LoVo (cell line): ENCODE results near the gene MYO15A.
A peak's percentile ranks its signal among the peaks of the same experiment; 100 is the strongest.

Source experiments
- DNase-seq: peaks from one replicate; pipeline ENCODE4 v3.0.0-alpha.2; 2016; ENCODE audit warnings: low spot score

Gene MYO15A

GRCh38 chr17:18124345-18125126, 16.0 kb downstream of the MYO15A start:
- no peak for DNase-seq

- DNase-seq = no peak
Observed at GRCh38 chr17:18129041-18129502, 20.5 kb downstream of the MYO15A start.

- no peak for DNase-seq
Observed at GRCh38 chr17:18132711-18133110, 24.2 kb downstream of the MYO15A start.

DNA sequence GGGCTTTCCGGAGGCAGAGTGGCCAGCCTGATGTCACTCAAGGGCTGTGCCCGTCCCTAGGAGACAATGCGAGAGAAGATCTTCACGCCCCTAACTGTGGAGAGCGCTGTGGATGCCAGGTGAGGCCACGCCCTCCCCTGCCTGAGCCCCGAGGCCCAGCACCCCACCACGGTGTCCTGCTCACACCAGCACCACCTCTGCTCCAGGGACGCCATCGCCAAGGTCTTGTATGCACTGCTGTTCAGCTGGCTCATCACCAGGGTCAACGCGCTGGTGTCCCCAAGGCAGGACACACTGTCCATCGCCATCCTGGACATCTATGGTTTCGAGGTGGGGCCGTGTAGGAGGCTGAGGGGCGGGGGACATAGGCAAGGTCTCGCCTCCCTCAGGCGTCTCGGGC, 27.8 kb downstream of the MYO15A start:
- DNase-seq = no peak

DNA sequence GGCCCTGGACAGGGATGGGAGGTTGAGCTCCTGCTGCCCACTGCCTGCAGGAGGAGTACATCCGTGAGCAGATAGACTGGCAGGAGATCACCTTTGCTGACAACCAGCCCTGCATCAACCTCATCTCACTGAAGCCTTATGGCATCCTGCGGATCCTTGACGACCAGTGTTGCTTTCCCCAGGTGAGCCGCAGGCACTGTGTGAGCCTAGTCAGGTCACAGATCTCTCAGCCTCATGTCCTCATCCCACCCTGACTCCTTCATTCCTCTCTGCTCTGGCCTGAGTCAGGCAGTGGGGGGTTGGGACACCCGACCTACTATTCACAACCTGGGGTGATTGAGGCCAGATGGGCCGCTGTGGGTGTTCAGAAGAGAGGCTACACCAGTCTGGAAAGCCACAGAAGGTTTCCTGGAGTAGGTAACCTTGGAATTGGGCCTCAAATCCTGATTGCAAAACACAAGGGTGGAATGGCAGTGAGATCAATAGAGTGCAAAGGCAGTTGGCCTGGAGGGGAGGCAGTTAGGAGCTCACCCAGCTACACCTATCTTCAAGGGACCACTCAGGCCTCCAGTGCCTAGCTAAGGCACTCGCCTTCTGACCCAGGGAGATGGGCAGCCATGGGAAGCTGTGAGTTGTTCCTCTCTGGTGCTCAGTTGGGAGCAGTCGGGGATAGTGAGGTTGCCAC, 29.7 kb downstream of the MYO15A start:
- no peak for DNase-seq

GRCh38 chr17:18139092-18139491, 30.5 kb downstream of the MYO15A start:
- DNase-seq = no peak

DNA sequence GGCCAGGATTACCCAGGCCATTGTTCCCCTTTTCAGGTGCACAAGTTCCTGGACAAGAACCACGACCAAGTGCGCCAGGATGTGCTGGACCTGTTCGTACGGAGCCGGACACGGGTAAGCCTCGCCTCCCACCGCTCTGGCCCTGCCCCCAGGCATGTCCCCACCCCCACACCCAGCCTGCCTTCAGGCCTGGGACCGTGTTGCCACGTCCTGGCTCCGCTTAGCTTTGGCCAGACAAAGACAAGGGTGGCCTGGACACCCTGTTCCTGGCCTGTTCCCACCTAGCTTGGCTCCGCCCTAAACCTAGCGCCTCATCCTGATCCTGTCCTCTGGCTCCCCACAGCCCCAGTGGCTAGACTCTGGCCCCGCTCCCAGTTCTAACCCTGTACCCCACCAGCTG, 30.9 kb downstream of the MYO15A start:
- no peak for DNase-seq

DNA sequence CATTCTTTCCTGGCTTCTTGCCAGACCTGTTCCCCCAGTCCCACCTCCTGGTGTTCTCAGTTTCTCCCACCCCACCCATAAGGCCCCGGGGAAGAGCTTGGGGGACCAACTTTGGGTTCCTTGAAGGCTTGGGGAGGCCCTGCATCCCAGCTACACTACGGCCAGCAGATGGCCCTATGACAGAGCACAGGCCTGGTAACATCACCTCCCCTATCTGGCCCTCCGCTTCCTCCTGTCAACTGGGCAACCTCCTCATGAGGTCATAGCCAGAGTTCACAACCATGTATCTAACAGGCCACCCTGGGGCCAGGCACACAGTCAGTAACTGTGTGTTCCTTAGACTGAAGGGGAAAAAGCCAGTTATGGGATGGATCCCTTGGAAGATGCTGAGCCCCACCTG, 31.4 kb downstream of the MYO15A start:
- DNase-seq = no peak

DNA sequence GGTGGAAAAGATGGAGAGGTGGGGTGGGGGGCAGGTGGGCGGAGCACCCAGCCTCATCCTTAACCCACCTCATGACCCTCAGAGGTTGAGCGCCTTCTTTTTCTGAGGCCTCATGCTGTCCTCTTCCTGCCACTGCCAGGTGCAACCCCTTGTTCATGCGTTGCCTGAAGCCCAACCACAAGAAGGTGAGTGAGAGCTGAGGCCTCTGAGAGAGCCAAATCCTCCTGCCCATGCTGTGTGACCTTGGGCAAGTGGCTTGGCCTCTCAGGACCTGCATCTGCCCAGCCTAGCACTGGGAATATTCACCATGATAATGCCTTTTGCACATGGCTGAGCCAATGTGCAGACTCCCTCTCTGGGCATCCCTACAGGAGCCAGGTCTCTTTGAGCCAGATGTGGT, 32.1 kb downstream of the MYO15A start:
- no peak for DNase-seq

GRCh38 chr17:18141210-18141803, 32.8 kb downstream of the MYO15A start:
- DNase-seq = peak; percentile 53

DNA sequence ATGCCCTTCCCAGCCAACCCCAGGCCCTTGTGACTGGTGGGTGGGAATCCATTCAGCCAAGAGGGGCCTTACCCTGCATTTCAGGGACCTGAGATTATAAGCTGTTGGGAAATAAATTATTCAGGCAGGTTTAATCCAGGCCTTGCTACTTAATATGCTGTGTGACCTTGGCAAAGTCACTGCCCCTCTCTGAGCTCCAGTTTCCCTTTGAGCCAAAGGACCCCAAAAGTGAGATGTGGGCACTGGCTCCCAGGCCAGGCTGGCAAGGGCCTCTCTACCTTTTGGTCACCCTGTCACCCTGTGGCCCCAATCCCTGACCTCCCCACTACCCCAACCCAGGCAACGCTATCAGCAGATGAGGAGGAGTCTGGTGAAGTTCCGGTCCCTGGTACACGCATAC, 33.9 kb downstream of the MYO15A start:
- DNase-seq = no peak

DNA sequence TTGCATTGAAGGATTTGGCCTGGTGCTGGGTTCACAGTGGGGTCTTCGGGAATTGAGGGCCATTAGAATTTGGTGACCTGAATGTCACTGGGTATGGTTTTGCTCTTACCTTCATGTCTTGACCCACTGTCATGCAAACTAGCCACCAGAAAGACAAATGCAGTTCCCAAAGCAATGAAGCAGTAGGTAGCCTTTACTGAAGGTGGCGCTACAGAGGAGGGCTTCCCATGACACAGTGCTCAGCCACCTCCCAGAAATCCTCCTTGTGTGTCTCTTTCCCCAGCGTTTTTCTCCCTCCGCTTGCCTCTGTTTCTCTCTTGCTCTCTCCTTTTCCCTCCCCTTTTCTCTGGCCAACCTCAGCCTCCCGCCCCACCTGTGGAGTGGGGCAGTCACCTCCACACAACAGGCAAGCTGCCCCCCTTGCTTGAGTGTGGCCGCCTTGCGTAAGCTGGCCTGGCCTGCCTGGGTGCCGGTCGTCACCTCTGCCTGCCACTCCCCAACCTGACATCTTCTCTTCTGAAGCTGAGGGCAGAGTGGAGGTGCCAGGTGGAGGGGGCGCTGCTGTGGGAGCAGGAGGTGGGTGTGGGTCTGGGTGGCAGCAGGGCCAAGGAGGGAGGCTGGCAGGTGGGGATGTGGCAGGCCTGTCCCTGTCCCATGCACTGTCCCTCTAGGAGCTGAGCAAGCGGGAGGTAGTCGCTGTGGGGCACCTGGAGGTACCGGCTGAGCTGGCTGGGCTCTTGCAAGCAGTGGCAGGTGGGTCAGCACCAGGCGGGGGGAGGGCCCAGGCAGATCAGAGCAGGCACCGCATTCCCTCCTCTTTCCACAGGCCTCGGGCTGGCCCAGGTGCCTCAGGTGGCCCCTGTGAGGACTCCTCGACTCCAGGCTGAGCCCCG, 34.7 kb downstream of the MYO15A start:
- no peak for DNase-seq

- DNase-seq = no peak
Observed at GRCh38 chr17:18144261-18144660, 35.7 kb downstream of the MYO15A start.

DNA sequence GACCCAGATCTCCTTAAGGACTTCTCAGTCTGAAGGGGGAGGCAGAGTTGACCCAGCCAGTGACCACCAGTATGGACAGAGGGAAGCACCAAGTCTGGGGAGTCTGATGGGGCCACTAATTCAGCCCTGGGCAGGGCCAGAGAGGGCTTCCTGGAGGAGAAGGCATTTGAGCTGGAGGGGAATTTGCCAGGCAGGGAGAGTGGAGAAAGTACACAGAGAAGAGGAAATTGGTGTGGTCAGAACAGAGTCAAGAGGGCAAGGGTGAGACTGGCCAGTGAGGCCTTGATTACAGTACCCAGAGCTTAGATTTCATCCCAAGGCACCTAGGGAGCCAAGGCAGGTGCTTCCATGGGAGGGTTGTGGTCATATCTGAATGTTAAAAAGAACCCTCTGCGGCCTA, 36.3 kb downstream of the MYO15A start:
- no peak for DNase-seq

DNA sequence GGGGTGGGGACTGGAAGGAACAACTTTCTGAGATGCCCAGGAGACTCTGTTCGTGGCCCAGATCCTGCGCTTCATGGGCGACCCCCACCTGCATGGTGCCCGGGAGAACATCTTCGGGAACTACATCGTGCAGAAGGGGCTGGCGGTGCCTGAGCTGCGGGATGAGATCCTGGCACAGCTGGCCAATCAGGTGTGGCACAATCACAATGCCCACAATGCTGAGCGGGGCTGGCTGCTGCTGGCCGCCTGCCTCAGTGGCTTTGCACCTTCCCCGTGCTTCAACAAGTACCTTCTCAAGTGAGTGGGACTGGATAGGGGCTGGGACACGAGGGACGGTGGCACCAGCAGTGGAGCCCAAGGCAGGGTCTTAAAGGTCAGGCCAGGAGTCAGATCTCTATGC, 37.3 kb downstream of the MYO15A start:
- no peak for DNase-seq

- DNase-seq = no peak
Observed at GRCh38 chr17:18146259-18146658, 37.7 kb downstream of the MYO15A start.

DNA sequence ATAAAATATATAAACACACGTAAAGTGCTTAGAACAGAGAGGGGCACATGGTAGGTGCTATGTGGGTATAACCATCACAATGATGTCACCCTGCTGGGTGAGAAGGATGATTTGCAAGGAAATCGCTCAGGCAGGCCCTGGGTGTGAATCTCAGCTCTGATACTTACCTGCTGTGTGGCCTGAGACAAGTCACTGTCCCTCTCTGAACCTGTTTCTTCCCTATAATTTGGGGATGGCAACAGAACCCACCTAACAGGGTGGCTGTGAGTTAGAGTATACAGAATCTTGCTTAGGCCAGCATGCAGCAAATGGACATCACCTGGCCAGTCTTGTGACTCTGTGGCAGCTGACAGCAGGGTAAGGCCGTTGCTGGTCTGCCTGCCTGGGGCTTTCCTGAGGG, 38.4 kb downstream of the MYO15A start:
- no peak for DNase-seq

DNA sequence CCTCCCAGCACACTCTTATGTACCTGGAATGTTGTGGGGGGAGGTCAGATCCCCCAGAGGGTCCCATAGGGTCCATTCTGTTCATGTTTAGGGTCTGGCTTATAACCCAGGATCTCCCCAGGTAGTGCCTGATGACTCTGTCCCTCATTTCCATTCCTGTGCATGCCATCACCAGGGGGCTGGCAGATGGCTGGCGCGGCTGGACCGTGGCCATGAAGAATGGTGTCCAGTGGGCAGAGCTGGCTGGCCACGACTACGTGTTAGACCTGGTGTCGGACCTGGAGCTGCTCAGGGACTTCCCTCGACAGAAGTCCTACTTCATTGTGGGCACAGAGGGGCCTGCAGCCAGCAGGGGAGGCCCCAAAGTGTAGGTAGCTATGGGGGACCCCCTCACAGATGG, 40.0 kb downstream of the MYO15A start:
- DNase-seq = no peak

DNA sequence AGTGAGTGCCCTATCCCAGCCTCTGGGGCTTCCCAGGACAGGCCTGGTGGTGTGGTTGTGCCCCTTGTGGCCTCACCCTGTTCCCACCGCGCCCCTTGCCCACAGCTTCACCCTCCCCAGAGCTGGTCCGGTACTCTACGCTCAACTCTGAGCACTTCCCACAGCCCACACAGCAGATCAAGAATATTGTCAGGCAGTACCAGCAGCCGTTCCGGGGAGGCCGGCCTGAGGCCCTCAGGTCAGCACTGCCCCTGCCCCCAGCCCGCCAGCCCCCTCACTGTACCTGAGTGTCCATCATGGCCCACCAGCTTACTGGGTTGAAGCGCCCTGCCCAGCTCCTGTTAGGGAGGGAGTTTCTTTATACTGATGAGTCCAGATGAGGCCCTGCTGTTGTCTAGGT, 42.7 kb downstream of the MYO15A start:
- DNase-seq = no peak

DNA sequence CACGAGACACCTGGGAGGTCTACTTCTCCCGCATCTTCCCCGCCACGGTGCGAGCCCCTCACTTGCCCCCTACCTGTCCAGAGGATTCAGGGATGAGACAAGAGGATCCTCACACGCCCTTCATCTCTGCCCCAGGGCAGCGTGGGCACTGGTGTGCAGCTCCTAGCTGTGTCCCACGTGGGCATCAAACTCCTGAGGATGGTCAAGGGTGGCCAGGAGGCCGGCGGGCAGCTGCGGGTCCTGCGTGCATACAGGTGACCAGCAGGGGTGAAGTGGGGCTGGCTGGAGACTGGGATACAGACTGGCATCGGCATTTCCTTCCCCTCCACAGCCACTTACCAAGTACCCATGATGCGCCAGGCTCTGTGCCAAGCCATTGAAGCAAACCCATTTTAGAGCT, 46.6 kb downstream of the MYO15A start:
- DNase-seq = no peak

- DNase-seq = no peak
Observed at GRCh38 chr17:18156171-18156975, 47.8 kb downstream of the MYO15A start.

- DNase-seq = no peak
Observed at GRCh38 chr17:18156976-18157280, 48.4 kb downstream of the MYO15A start.
